ENCODE measurements around the gene HSF2BP.

GRCh38 chr21:43665879-43666278 lies 6.6 kb upstream of the HSF2BP start:
- TF ChIP-seq CTCF (IDR thresholded peaks at IDR 0.05) (no peak), POLR2AphosphoS5 (IDR thresholded peaks at IDR 0.05) (no peak)

All from stomach (tissue), 4 donors.